HG03159 (cell line): Measurements from ENCODE around the gene PAK5.

ENCODE experiments used
- ATAC-seq: cut with Tn5 transposase; IDR thresholded peaks from one replicate; pipeline ENCODE4 v1.9.1; 2021; ENCODE audit warnings: mild to moderate bottlenecking, moderate library complexity; ENCODE audit not compliant: unreplicated experiment

PAK5 gene

GRCh38 chr20:9501473-9501872 is 337.4 kb downstream of the PAK5 start:
- ATAC-seq: no peak

GRCh38 chr20:9500121-9500520 is 338.8 kb downstream of the PAK5 start:
- ATAC-seq: peak; percentile 79

GRCh38 chr20:9499126-9499899 is 339.6 kb downstream of the PAK5 start:
- no peak for ATAC-seq

- no peak for ATAC-seq
These were observed 340.6 kb downstream of the PAK5 start for GRCh38 chr20:9498322-9498721.

- no peak for ATAC-seq
These were observed 342.7 kb downstream of the PAK5 start for GRCh38 chr20:9496155-9496554.

GRCh38 chr20:9495701-9496100 is 343.2 kb downstream of the PAK5 start:
- ATAC-seq: no peak

GRCh38 chr20:9493803-9494202 is 345.1 kb downstream of the PAK5 start:
- ATAC-seq: no peak

GRCh38 chr20:9492067-9492466 is 346.8 kb downstream of the PAK5 start:
- ATAC-seq: no peak

GRCh38 chr20:9491324-9491723 is 347.6 kb downstream of the PAK5 start:
- ATAC-seq: no peak

- ATAC-seq: no peak
These were observed 348.2 kb downstream of the PAK5 start for GRCh38 chr20:9490631-9491030.

GRCh38 chr20:9490161-9490560 is 348.7 kb downstream of the PAK5 start:
- ATAC-seq: no peak

GRCh38 chr20:9488063-9488462 is 350.8 kb downstream of the PAK5 start:
- no peak for ATAC-seq
